GM19025 (cell line): ENCODE measurements around the gene PAQR7.

Source experiments
- ATAC-seq: cut with Tn5 transposase; IDR thresholded peaks from one replicate; pipeline ENCODE4 v1.9.1; 2021; ENCODE audit warnings: mild to moderate bottlenecking, low read depth, moderate library complexity; ENCODE audit not compliant: unreplicated experiment

PAQR7 gene

GRCh38 chr1:25875856-25876692 lies 566 bp upstream of the PAQR7 start:
- ATAC-seq: peak; percentile 22

GRCh38 chr1:25874635-25875153 lies 814 bp downstream of the PAQR7 start:
- ATAC-seq: no peak

- no peak for ATAC-seq
Observed at GRCh38 chr1:25874209-25874608, 1.3 kb downstream of the PAQR7 start.

- no peak for ATAC-seq
Observed at GRCh38 chr1:25873120-25873519, 2.4 kb downstream of the PAQR7 start.

- no peak for ATAC-seq
Observed at GRCh38 chr1:25872713-25873112, 2.8 kb downstream of the PAQR7 start.

- no peak for ATAC-seq
Observed at GRCh38 chr1:25871704-25872494, 3.6 kb downstream of the PAQR7 start.

GRCh38 chr1:25871086-25871703 lies 4.3 kb downstream of the PAQR7 start:
- ATAC-seq: no peak

GRCh38 chr1:25870614-25871013 lies 4.9 kb downstream of the PAQR7 start:
- no peak for ATAC-seq

GRCh38 chr1:25869909-25870606 lies 5.5 kb downstream of the PAQR7 start:
- ATAC-seq: no peak

GRCh38 chr1:25867210-25867991 lies 8.1 kb downstream of the PAQR7 start:
- no peak for ATAC-seq

- ATAC-seq: no peak
Observed at GRCh38 chr1:25866288-25866687, 9.2 kb downstream of the PAQR7 start.

- no peak for ATAC-seq
Observed at GRCh38 chr1:25864434-25864833, 11.1 kb downstream of the PAQR7 start.

- ATAC-seq: no peak
Observed at GRCh38 chr1:25863486-25864262, 11.8 kb downstream of the PAQR7 start.

GRCh38 chr1:25862785-25863485 lies 12.6 kb downstream of the PAQR7 start:
- no peak for ATAC-seq

- ATAC-seq: no peak
Observed at GRCh38 chr1:25861316-25862286, 13.9 kb downstream of the PAQR7 start.

GRCh38 chr1:25858906-25859789 lies 16.4 kb downstream of the PAQR7 start, which contains the start of gene AUNIP:
TSS of gene AUNIP (minus strand) at chr1:25859457. CDS start at chr1:25859357, 100 bp downstream.
- peak; percentile 87 for ATAC-seq
